HUES48 (cell line): ENCODE data around the gene NCAPD2.
"Not testable (repeated sequence)": the region's sequence is repeated elsewhere in the genome, so short reads cannot be mapped to it uniquely, and the experiment has no call there.

ENCODE experiments used
- H3K27ac ChIP-seq: one replicate; pipeline ENCODE4 v1.7.0; 2013; ENCODE audit warnings: low read depth, low read length, inconsistent platforms
- H3K27me3 ChIP-seq: 2 replicates; pipeline ENCODE4 v1.6.1; 2013; ENCODE audit warnings: mild to moderate bottlenecking, low read length; ENCODE audit not compliant: control insufficient read depth, insufficient read depth
- H3K36me3 ChIP-seq: 2 replicates; pipeline ENCODE4 v1.6.1; 2013; ENCODE audit warnings: low read length; ENCODE audit not compliant: control insufficient read depth, insufficient read depth
- H3K4me1 ChIP-seq: 2 replicates; pipeline ENCODE4 v1.6.1; 2013; ENCODE audit warnings: mild to moderate bottlenecking, low read length; ENCODE audit not compliant: control insufficient read depth, insufficient read depth
- H3K4me3 ChIP-seq: 2 replicates; pipeline ENCODE4 v1.5.1; 2013; ENCODE audit warnings: mild to moderate bottlenecking, low read depth, low read length
- H3K9ac ChIP-seq: 2 replicates; pipeline ENCODE4 v1.6.1; 2013; ENCODE audit warnings: mild to moderate bottlenecking, low read depth, low read length, moderate library complexity
- H3K9me3 ChIP-seq: 2 replicates; pipeline ENCODE4 v1.6.1; 2013; ENCODE audit warnings: low read length; ENCODE audit not compliant: control insufficient read depth, insufficient read depth

NCAPD2 gene

DNA sequence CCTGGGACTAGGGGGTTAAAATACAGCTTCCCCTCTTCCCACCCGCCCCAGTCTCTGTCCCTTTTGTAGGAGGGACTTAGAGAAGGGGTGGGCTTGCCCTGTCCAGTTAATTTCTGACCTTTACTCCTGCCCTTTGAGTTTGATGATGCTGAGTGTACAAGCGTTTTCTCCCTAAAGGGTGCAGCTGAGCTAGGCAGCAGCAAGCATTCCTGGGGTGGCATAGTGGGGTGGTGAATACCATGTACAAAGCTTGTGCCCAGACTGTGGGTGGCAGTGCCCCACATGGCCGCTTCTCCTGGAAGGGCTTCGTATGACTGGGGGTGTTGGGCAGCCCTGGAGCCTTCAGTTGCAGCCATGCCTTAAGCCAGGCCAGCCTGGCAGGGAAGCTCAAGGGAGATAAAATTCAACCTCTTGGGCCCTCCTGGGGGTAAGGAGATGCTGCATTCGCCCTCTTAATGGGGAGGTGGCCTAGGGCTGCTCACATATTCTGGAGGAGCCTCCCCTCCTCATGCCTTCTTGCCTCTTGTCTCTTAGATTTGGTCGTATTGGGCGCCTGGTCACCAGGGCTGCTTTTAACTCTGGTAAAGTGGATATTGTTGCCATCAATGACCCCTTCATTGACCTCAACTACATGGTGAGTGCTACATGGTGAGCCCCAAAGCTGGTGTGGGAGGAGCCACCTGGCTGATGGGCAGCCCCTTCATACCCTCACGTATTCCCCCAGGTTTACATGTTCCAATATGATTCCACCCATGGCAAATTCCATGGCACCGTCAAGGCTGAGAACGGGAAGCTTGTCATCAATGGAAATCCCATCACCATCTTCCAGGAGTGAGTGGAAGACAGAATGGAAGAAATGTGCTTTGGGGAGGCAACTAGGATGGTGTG lies 42.3 kb downstream of the NCAPD2 start:
- peak overlapping the region; percentile 98 for H3K9ac ChIP-seq
- H3K9me3 ChIP-seq, result no peaks in the 10 kb centered on the region
- peak overlapping the region; percentile 98 for H3K27ac ChIP-seq
- H3K4me3 ChIP-seq, result peak overlapping the region; percentile 82
- H3K27me3 ChIP-seq, result no peaks in the 10 kb centered on the region
- peaks cover 51% of the 10 kb centered on the region for H3K36me3 ChIP-seq
- H3K4me1 ChIP-seq, result peaks cover 27% of the 10 kb centered on the region

DNA sequence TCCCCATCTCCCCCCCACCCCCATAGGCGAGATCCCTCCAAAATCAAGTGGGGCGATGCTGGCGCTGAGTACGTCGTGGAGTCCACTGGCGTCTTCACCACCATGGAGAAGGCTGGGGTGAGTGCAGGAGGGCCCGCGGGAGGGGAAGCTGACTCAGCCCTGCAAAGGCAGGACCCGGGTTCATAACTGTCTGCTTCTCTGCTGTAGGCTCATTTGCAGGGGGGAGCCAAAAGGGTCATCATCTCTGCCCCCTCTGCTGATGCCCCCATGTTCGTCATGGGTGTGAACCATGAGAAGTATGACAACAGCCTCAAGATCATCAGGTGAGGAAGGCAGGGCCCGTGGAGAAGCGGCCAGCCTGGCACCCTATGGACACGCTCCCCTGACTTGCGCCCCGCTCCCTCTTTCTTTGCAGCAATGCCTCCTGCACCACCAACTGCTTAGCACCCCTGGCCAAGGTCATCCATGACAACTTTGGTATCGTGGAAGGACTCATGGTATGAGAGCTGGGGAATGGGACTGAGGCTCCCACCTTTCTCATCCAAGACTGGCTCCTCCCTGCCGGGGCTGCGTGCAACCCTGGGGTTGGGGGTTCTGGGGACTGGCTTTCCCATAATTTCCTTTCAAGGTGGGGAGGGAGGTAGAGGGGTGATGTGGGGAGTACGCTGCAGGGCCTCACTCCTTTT lies 43.1 kb downstream of the NCAPD2 start:
- H3K27ac ChIP-seq, result peak overlapping the region; percentile 98

DNA sequence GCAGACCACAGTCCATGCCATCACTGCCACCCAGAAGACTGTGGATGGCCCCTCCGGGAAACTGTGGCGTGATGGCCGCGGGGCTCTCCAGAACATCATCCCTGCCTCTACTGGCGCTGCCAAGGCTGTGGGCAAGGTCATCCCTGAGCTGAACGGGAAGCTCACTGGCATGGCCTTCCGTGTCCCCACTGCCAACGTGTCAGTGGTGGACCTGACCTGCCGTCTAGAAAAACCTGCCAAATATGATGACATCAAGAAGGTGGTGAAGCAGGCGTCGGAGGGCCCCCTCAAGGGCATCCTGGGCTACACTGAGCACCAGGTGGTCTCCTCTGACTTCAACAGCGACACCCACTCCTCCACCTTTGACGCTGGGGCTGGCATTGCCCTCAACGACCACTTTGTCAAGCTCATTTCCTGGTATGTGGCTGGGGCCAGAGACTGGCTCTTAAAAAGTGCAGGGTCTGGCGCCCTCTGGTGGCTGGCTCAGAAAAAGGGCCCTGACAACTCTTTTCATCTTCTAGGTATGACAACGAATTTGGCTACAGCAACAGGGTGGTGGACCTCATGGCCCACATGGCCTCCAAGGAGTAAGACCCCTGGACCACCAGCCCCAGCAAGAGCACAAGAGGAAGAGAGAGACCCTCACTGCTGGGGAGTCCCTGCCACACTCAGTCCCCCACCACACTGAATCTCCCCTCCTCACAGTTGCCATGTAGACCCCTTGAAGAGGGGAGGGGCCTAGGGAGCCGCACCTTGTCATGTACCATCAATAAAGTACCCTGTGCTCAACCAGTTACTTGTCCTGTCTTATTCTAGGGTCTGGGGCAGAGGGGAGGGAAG lies 43.9 kb downstream of the NCAPD2 start:
- H3K36me3 ChIP-seq, result peaks cover 46% of the 10 kb centered on the region
- not testable (repeated sequence) for H3K9me3 ChIP-seq, H3K27me3 ChIP-seq, H3K9ac ChIP-seq
- 0 out of 2 replicates have a peak overlapping the region, but pooled peaks have one; percentile 82 for H3K4me3 ChIP-seq
- peak overlapping the region; percentile 98 for H3K27ac ChIP-seq
- H3K4me1 ChIP-seq, result peaks cover 15% of the 10 kb centered on the region

More for the DNA sequence above, 43.1 kb downstream of the NCAPD2 start:
- Histone ChIP-seq H3K36me3 (peaks cover 45% of the 10 kb centered on the region), H3K27me3 (no peaks in the 10 kb centered on the region), H3K9ac (no peak overlapping the region), H3K4me3 (peak overlapping the region; percentile 82), H3K4me1 (peaks cover 23% of the 10 kb centered on the region), H3K9me3 (no peaks in the 10 kb centered on the region)

DNA sequence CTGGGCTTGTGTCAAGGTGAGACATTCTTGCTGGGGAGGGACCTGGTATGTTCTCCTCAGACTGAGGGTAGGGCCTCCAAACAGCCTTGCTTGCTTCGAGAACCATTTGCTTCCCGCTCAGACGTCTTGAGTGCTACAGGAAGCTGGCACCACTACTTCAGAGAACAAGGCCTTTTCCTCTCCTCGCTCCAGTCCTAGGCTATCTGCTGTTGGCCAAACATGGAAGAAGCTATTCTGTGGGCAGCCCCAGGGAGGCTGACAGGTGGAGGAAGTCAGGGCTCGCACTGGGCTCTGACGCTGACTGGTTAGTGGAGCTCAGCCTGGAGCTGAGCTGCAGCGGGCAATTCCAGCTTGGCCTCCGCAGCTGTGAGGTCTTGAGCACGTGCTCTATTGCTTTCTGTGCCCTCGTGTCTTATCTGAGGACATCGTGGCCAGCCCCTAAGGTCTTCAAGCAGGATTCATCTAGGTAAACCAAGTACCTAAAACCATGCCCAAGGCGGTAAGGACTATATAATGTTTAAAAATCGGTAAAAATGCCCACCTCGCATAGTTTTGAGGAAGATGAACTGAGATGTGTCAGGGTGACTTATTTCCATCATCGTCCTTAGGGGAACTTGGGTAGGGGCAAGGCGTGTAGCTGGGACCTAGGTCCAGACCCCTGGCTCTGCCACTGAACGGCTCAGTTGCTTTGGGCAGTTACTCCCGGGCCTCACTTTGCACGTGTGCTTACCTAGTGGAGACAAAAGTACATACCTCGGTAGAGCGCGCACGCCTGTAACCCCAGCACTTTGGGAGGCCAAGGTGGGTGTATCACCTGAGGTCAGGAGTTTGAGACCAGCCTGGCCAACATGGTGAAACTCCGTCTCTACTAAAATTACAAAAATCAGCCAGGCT lies 44.8 kb downstream of the NCAPD2 start:
- no peak overlapping the region for H3K9ac ChIP-seq

DNA sequence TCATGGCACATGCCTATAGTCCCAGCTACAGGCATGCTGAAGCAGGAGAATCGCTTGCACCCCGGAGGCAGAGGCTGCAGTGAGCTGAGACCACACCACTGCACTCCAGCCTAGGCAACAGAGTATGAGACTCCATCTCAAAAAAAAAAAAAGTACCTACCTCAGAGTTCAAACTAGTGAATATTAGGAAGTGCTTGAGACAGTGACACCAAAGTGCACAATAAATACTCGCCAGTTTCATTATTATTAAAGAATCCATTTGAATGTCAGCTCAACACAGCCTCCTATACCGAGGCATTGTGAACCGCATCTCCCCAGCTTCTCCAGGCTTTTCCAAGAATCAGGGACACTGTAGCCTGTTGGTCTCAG lies 45.4 kb downstream of the NCAPD2 start:
- Histone ChIP-seq H3K27ac (peak overlapping the region; percentile 77), H3K36me3 (peaks cover 51% of the 10 kb centered on the region), H3K4me3 (no peak overlapping the region), H3K4me1 (peaks cover 14% of the 10 kb centered on the region), H3K27me3 (no peaks in the 10 kb centered on the region), H3K9me3 (no peaks in the 10 kb centered on the region), H3K9ac (no peak overlapping the region)

More for the DNA sequence above, 44.8 kb downstream of the NCAPD2 start:
- H3K27ac ChIP-seq, result peak overlapping the region; percentile 98
- H3K27me3 ChIP-seq, result no peaks in the 10 kb centered on the region
- peaks cover 14% of the 10 kb centered on the region for H3K4me1 ChIP-seq
- H3K4me3 ChIP-seq, result no peak overlapping the region
- no peaks in the 10 kb centered on the region for H3K9me3 ChIP-seq
- peaks cover 49% of the 10 kb centered on the region for H3K36me3 ChIP-seq

- no peak overlapping the region for H3K4me3 ChIP-seq
- H3K9ac ChIP-seq, result no peak overlapping the region
- H3K36me3 ChIP-seq, result peaks cover 54% of the 10 kb centered on the region
- peak overlapping the region; percentile 77 for H3K27ac ChIP-seq
- H3K27me3 ChIP-seq, result no peaks in the 10 kb centered on the region
- no peaks in the 10 kb centered on the region for H3K9me3 ChIP-seq
- peaks cover 14% of the 10 kb centered on the region for H3K4me1 ChIP-seq
These were observed 45.8 kb downstream of the NCAPD2 start for GRCh38 chr12:6539707-6540134.

DNA sequence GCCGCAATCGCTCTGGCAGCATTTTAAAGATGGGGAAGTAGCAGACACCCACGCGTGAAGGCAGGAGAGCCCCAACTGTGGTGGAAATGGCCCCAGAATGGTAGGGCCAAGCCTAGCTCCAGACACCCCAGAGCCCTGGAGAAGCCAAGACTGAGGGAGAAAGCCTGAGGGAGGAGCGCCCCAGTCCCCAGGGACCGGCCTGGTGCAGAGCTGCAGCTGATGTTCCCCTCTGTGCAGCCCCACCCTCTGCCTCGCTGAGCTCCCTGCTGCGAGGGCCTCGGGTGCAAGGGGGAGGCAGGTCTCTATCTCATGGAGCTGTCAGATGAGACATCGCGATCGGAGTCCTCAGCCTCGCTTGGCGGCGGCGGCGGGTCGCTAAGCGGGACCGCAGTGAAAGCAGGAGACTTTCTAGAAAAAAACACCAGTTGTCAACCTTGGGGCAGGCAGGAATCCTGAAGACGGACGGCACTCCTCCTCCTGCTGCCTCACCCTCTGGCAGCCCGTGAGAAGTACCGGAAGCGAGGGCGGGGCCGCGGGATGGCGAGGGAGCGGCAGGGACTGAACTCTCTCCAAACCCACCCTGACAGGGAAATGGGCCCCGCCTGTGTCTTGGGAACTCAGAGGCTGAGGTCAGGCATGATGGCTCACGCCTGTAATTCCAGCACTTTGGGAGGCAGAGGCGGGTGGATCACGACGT lies 46.4 kb downstream of the NCAPD2 start:
- Histone ChIP-seq H3K36me3 (peaks cover 52% of the 10 kb centered on the region), H3K27me3 (no peaks in the 10 kb centered on the region), H3K4me3 (peak overlapping the region; percentile 27; the same call in 1 of the 2 replicates), H3K9me3 (no peaks in the 10 kb centered on the region), H3K4me1 (peaks cover 14% of the 10 kb centered on the region), H3K9ac (no peak overlapping the region), H3K27ac (peak overlapping the region; percentile 77)

GRCh38 chr12:6541371-6542165 lies 47.7 kb downstream of the NCAPD2 start:
- Histone ChIP-seq H3K4me3 (no peak overlapping the region), H3K27ac (peak overlapping the region; percentile 77), H3K9ac (no peak overlapping the region), H3K9me3 (no peaks in the 10 kb centered on the region), H3K36me3 (peaks cover 48% of the 10 kb centered on the region), H3K27me3 (no peaks in the 10 kb centered on the region), H3K4me1 (peaks cover 14% of the 10 kb centered on the region)

GRCh38 chr12:6542209-6543009 lies 48.5 kb downstream of the NCAPD2 start:
- peaks cover 14% of the 10 kb centered on the region for H3K4me1 ChIP-seq
- no peak overlapping the region for H3K27ac ChIP-seq
- H3K9me3 ChIP-seq, result no peaks in the 10 kb centered on the region
- no peaks in the 10 kb centered on the region for H3K27me3 ChIP-seq
- peaks cover 48% of the 10 kb centered on the region for H3K36me3 ChIP-seq
- H3K9ac ChIP-seq, result no peak overlapping the region
- H3K4me3 ChIP-seq, result no peak overlapping the region
